DMS79 (cell line): ENCODE data around the gene RAB3C.

Experiments used
- DNase-seq: peaks from one replicate; lab custom pipeline; 2025; lab: John Stamatoyannopoulos, UW

Gene RAB3C

GRCh38 chr5:58886315-58887207 lies 303.7 kb downstream of the RAB3C start:
- DNase-seq: no peak

DNA sequence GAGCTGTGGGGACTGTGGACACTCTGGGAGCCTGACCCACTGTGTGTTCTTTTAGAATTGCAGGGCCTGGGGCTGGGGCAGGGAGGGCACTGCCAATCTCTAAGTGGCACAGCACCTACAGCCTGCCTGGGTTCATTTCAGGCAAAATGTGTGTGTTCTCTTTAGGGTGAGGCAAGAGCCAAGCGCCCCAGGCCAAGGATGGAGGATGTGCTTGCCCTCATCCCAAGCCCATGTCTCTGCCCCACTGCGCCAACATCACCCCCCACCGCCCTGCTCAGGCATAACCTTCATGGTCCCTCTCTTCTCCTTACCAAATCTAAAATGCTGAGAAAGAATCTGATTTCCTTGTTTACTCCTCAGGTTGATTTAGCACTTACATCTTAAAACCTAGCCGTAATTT lies 304.4 kb downstream of the RAB3C start:
- DNase-seq: no peak

DNA sequence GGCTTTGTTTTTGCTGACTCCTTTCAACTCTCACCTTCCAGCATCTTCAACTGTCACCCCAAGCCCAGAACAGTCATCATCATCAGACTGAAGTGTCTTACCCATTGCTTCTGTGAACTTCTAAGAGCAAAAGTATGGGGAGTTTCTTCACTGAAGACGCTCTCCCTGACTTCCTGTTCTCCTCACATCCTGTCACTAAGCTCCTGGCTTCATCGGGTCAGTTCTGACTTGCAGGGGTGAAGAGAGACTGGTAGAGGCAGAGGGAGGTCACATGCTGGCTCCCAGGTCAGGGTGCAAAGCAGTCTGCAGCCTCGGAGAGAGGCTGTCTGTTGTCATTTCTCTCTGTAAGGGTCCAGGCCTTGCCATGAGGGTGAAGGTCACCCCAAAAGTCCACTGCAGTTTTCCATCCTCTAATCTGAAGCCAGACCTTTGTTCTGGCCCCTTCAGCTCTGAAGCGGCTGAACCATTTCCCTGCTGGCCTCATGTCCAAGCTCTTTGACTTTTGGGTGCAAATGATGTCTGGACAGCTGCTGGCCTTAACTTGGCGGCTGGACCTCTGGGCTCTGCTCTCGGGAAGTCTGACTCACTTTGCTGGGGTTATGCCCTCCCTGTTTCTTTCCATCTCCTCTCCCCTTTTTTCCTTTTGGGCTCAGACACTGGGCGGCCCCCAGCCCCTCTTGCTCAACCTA lies 305.0 kb downstream of the RAB3C start:
- DNase-seq: no peak

GRCh38 chr5:58890265-58890664 lies 307.4 kb downstream of the RAB3C start:
- no peak for DNase-seq

- DNase-seq: no peak
These were observed 307.8 kb downstream of the RAB3C start for GRCh38 chr5:58890701-58891085.

GRCh38 chr5:58891086-58891970 lies 308.5 kb downstream of the RAB3C start:
- no peak for DNase-seq

GRCh38 chr5:58891971-58892343 lies 309.1 kb downstream of the RAB3C start:
- no peak for DNase-seq

DNA sequence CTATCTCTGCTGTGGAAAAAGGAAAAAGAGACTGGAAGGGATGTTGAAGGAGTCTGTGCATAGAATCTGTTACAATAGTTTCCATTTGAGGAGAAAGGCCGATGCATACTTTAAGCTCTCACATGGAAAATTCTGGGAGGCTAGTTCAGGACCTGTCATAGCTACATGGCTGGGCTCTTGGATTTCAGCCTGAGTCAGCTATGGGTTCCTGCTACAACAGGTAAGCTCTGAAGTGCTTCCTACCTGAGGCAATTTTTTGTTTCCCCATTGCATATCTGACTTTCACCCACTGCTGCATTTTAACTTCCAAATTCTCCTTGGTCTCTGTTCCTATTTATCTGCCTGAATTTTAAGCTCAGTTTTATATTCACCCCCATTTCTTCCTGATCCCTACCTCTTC lies 310.7 kb downstream of the RAB3C start:
- DNase-seq: no peak

DNA sequence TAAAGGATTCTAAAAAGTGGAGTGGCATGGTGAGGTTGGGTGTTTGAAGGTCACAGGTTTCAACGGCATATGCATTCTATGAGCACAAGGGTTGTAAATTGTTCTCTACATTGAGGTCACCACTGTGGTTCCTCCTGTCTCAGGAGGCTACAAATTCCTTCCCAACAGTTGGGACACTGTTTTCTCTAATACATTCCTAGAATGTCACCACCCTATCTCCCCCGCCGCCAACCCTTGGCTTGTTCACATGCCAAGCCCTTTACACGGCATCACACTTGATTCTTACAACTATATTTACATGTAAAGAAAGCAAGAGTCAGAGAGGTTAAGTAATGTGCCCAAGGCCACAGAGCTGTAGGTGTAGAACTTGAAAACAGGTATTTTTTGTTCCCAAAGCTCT lies 315.1 kb downstream of the RAB3C start:
- no peak for DNase-seq

- no peak for DNase-seq
These were observed 315.7 kb downstream of the RAB3C start for GRCh38 chr5:58898538-58898937.

DNA sequence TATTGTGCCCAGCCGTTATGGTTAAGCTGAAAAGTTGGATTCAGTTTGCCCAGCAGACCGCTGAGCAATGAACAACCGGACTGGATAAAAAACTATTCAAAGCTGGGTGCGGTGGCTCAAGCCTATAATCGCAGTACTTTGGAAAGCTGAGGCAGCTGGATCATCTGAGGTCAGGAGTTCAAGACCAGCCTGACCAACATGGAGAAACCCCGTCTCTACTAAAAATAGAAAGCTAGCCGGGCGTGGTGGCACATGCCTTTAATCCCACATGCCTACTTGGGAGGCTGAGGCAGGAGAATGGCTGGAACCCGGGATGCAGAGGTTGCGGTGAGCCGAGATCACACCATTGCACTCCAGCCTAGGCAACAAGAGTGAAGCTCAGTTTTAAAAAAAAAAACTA lies 318.4 kb downstream of the RAB3C start:
- no peak for DNase-seq

- no peak for DNase-seq
These were observed 319.4 kb downstream of the RAB3C start for GRCh38 chr5:58902305-58902704.

- no peak for DNase-seq
These were observed 319.9 kb downstream of the RAB3C start for GRCh38 chr5:58902765-58903164.

- no peak for DNase-seq
These were observed 321.9 kb downstream of the RAB3C start for GRCh38 chr5:58904737-58905136.

DNA sequence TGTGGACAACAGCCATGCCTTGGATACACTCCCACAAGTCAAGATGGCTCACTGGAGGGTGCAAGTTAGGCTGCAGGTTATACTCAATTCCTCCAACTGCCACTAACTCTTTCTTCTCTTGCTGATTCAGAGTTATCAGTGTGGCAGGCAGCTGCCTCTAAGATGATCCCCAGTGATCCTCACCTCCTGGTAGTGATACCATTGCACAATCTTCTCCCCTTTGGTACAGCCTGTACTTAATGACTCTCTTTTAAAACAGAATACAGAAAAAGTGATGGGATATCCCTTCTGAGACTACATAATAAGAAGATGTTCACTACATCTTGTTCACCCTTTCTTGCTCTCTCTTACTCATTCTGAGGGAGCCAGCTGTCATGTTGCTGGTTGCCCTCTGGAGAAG lies 323.1 kb downstream of the RAB3C start:
- no peak for DNase-seq
